Body of pancreas (tissue), 4 donors: Measurements from ENCODE around the gene GRPEL2. TPM values are rescaled to one million over a fixed set of nuclear protein-coding genes. Genes with fewer than 3 reads are reported as not detected.

Source experiments
- ATAC-seq: fragments of 150-250 bp; one replicate; pipeline ENCODE4 v1.9.1; 2016
- DNase-seq, 4 donors: peaks; one replicate each; pipeline ENCODE4 v3.0.0-alpha.2; 2019
- H3K27ac ChIP-seq, 4 donors: fragments of 200-600 bp; sonication (generic); 1 replicate in 3 of 4; 2 replicates in 1 of 4; pipeline versions ENCODE4 v1.5.1 to v1.6.1; 2016 to 2019; ENCODE audit warnings: mild to moderate bottlenecking in 1 of 4, mixed read lengths in 1 of 4, moderate library complexity in 1 of 4
- H3K27me3 ChIP-seq, 2 donors: fragments of 200-600 bp; sonication (generic); one replicate each; pipeline ENCODE4 v1.6.0; 2016; ENCODE audit warnings: mild to moderate bottlenecking in 1 of 2
- H3K36me3 ChIP-seq, 2 donors: fragments of 200-600 bp; sonication (generic); replicated peaks in 1 of 2; 2 replicates each; pipeline ENCODE4 v1.5.1; 2016; ENCODE audit warnings: low read depth in 2 of 2; ENCODE audit not compliant: insufficient read depth in 1 of 2
- H3K4me1 ChIP-seq: fragments of 200-600 bp; sonication (generic); one replicate; pipeline ENCODE4 v1.6.0; 2016
- H3K4me3 ChIP-seq, 2 donors: fragments of 200-600 bp; sonication (generic); 1 replicate in 1 of 2; 2 replicates in 1 of 2; pipeline ENCODE4 v1.5.1; 2016 to 2019
- H3K9me3 ChIP-seq, 3 donors: fragments of 200-600 bp; sonication (generic); 1 replicate in 2 of 3; 2 replicates in 1 of 3; pipeline ENCODE4 v1.5.1; 2016
- CTCF ChIP-seq, 7 experiments: fragments of 450-650 bp in 4 of 7; fragments of 200-600 bp in 3 of 7; sonication (generic) in 3 of 7; IDR thresholded peaks; one replicate each; pipeline ENCODE4 v1.5.1; 2016 to 2019; ENCODE audit warnings: antibody characterized with exemption in 7 of 7
- POLR2A ChIP-seq, 3 donors: fragments of 450-650 bp; IDR thresholded peaks; one replicate each; pipeline ENCODE4 v1.6.1; 2016; ENCODE audit warnings: antibody characterized with exemption in 3 of 3, mild to moderate bottlenecking in 2 of 3
- WGBS, 2 donors: methylation state at CpG; one replicate each; pipeline ENCODE4 v1.1.5; 2017; 5-methylcytosine and 5-hydroxymethylcytosine counted together
- intact Hi-C: fragments of 100-400 bp; cut with DNase I; formaldehyde crosslinking; loops from one replicate; pipeline ENCODE4 v1.15.1; 2023
- total RNA-seq, 2 donors: library from RNA; depleted of rRNA; stranded (reverse); fragments of >200 nt; gene quantifications; one replicate each; pipeline ENCODE4 v1.1.0, GENCODE V29; 2016

The GRPEL2 gene
- total RNA-seq, 2 donors from 2014 or later, result 4.9 to 10.6 TPM

GRCh38 chr5:149363358-149363757 is 18.1 kb downstream of the GRPEL2 start:
- Histone ChIP-seq H3K36me3 (no peaks in the 10 kb centered on the region), H3K4me1 (peaks cover 8% of the 10 kb centered on the region), H3K9me3 (no peaks in the 10 kb centered on the region), H3K27me3 (no peaks in the 10 kb centered on the region), H3K4me3 (no peak overlapping the region), H3K27ac (no peak overlapping the region)
- DNase-seq (no peak), ATAC-seq (no peak)
- intact Hi-C loops, result no loop called here
- TF ChIP-seq CTCF (IDR thresholded peaks at IDR 0.05) (no peak), POLR2A (IDR thresholded peaks at IDR 0.05) (no peak)

GRCh38 chr5:149363936-149364335 is 18.6 kb downstream of the GRPEL2 start:
- H3K9me3 ChIP-seq, result no peaks in the 10 kb centered on the region
- H3K4me3 ChIP-seq, result no peak overlapping the region
- ATAC-seq (no peak), DNase-seq (no peak)
- TF ChIP-seq CTCF (IDR thresholded peaks at IDR 0.05) (no peak), POLR2A (IDR thresholded peaks at IDR 0.05) (no peak)
- 82 to 92% methylated on average over 4 to 9 of the region's 9 CpGs for WGBS, 2 donors
- no peaks in the 10 kb centered on the region for H3K36me3 ChIP-seq
- no peak overlapping the region for H3K27ac ChIP-seq
- intact Hi-C loops, result no loop called here
- no peaks in the 10 kb centered on the region for H3K27me3 ChIP-seq
- peaks cover 5% of the 10 kb centered on the region for H3K4me1 ChIP-seq

- Histone ChIP-seq H3K4me1 (peaks cover 5% of the 10 kb centered on the region), H3K36me3 (no peaks in the 10 kb centered on the region), H3K27ac (no peak overlapping the region), H3K4me3 (no peak overlapping the region), H3K9me3 (no peaks in the 10 kb centered on the region), H3K27me3 (no peaks in the 10 kb centered on the region)
- intact Hi-C loops, result no loop called here
- DNase-seq (no peak), ATAC-seq (no peak)
- TF ChIP-seq CTCF (IDR thresholded peaks at IDR 0.05), result no peak
- no peak for TF ChIP-seq POLR2A (IDR thresholded peaks at IDR 0.05)
- 88 to 95% methylated on average over 2 of the region's 2 CpGs for WGBS, 2 donors
Measured at GRCh38 chr5:149364719-149365118, 19.4 kb downstream of the GRPEL2 start.

- ATAC-seq (no peak), DNase-seq (no peak)
- TF ChIP-seq POLR2A (IDR thresholded peaks at IDR 0.05) (no peak), CTCF (IDR thresholded peaks at IDR 0.05) (no peak)
- WGBS, 2 donors, result 84 to 92% methylated on average over 6 of the region's 6 CpGs
- no peaks in the 10 kb centered on the region for H3K36me3 ChIP-seq
- H3K4me1 ChIP-seq, result peaks cover 5% of the 10 kb centered on the region
- no peak overlapping the region for H3K27ac ChIP-seq
- no peaks in the 10 kb centered on the region for H3K27me3 ChIP-seq
- no peak overlapping the region for H3K4me3 ChIP-seq
- intact Hi-C loops, result no loop called here
- no peaks in the 10 kb centered on the region for H3K9me3 ChIP-seq
Measured at GRCh38 chr5:149365418-149365817, 20.1 kb downstream of the GRPEL2 start.

GRCh38 chr5:149366169-149366729 is 20.9 kb downstream of the GRPEL2 start:
- TF ChIP-seq CTCF (IDR thresholded peaks at IDR 0.05), result no peak
- no peak for TF ChIP-seq POLR2A (IDR thresholded peaks at IDR 0.05)
- DNase-seq (no peak), ATAC-seq (no peak)
- H3K4me1 ChIP-seq, result peaks cover 11% of the 10 kb centered on the region
- no peaks in the 10 kb centered on the region for H3K36me3 ChIP-seq
- no peak overlapping the region for H3K27ac ChIP-seq
- H3K4me3 ChIP-seq, result no peak overlapping the region
- H3K27me3 ChIP-seq, result no peaks in the 10 kb centered on the region
- no peaks in the 10 kb centered on the region for H3K9me3 ChIP-seq
- WGBS, 2 donors, result 73 to 100% methylated on average over 1 of the region's 1 CpG
- intact Hi-C loops, result no loop called here
